ENCODE measurements around the gene DUSP19. TPM values are rescaled to one million over a fixed set of nuclear protein-coding genes. Genes with fewer than 3 reads are reported as not detected.

DUSP19 gene
- total and polyA plus RNA-seq, 2 of the 13 experiments (the other 11 are each of a cell fraction or from before 2014, with no cell fraction given): 1.3 to 1.9 TPM

DNA sequence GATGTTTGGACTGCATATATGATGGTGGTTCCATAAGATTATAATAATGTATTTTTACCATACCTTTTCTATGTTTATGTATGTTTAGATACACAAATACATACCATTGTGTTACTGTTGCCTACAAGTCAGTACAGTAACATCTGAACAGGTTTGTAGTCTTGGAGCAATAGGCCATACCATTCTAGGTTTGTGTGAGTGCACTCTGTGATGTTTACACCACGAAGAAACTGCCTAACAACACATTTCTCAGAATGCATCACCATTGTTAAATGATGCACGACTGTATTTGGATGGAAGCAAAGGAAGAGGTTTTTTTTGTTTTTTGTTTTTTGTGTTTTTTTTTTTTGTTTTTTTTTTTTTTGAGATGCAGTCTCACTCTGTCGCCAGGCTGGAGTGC lies 9.5 kb downstream of the DUSP19 start:
- no peak overlapping the region for H3K27ac ChIP-seq (ENCODE audit: extremely low read length, insufficient read depth, low read length)
- H3K4me1 ChIP-seq (ENCODE audit: insufficient read depth, low read length): peaks cover 18% of the 10 kb centered on the region
- no peaks in the 10 kb centered on the region for H3K36me3 ChIP-seq (replicated peaks in 1 of 2; ENCODE audit: control insufficient read depth in 1 of 2, insufficient read depth in 2 of 2, low read length in 2 of 2)
- H3K4me3 ChIP-seq (replicated peaks in 1 of 3; ENCODE audit: insufficient read depth in 1 of 3, low read depth in 2 of 3, low read length in 3 of 3): no peak overlapping the region
- TF ChIP-seq ZNF768 (CRISPR knock-in tag; IDR thresholded peaks at IDR 0.05) (no peak), CCDC6 (CRISPR knock-in tag; IDR thresholded peaks at IDR 0.05) (no peak)
- WGBS (ENCODE audit: low lambda C conversion rate): 47% methylated on average over 3 of the region's 3 CpGs
- H3K4me2 ChIP-seq (ENCODE audit: low read depth, low read length): no peak overlapping the region
- H3K27me3 ChIP-seq (ENCODE audit: control insufficient read depth in 1 of 2, insufficient read depth in 2 of 2, low read length in 2 of 2): no peaks in the 10 kb centered on the region
- H4K20me1 ChIP-seq (ENCODE audit: insufficient read depth, low read length): no peaks in the 10 kb centered on the region
- H2AFZ ChIP-seq (ENCODE audit: low read length): no peak overlapping the region
- BruUV-seq (replicated peaks): no TSS peak
- no peaks in the 10 kb centered on the region for H3K79me2 ChIP-seq (ENCODE audit: insufficient read depth, low read length)
- ChIA-PET CTCF (ENCODE audit: low intra/inter-chr PET ratio, low total read pairs) (no interaction called here), POLR2A (no interaction called here)
- in situ Hi-C loops (cut with HindIII; ENCODE audit: extremely low pct_ligation_motif_present, low pct_unique_long_range_greater_than_20kb): no loop called here
- ATAC-seq: no peak
- H3K9me3 ChIP-seq (ENCODE audit: low read length): no peaks in the 10 kb centered on the region
- FAIRE-seq: no peak
- intact Hi-C loops (cut with micrococcal nuclease; ENCODE audit: unreplicated experiment): no loop called here
- DNase-seq (ENCODE audit: low spot score): no peak
- no peak overlapping the region for H3K9ac ChIP-seq (ENCODE audit: insufficient read depth, low read depth, low read length)

DNA sequence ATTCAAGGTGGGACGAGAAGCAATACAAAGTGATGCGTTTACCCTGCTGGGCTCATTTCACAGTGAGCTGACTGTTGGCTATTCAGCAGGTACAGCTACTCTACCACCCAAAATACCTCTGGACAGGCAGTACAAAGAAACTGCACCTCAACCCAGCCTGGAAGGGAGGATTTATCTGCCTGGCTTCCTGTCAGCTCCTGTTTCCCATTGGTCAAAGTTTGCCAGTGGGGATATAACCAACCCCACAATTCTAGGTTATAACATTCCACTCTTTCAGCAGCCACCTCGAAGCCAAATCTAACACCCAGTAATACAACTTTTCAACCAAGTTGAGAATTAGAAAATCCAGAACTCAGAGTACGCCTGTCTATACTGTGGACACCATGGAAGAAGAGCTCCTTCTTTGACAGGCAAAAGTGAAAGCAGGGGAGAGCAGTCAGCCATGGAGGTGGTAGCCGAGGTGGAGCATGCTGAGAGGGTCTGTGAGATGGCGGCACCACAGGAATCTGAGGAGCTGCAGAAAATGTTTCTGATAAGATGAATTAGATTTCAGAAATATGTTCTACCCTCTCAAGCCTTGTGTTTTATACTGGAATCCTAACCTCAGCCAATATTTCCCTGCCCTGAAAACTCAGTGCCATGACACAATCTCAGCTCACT lies 10.8 kb downstream of the DUSP19 start:
- H3K27ac ChIP-seq (ENCODE audit: extremely low read length, insufficient read depth, low read length): no peak overlapping the region
- POLR2A ChIA-PET: interaction anchor here (1.6 kb wide), 1 partner anchor 11 kb away, joined by 6 read pairs; the partner anchor contains the start of gene DUSP19

More for the DNA sequence above, 10.8 kb downstream of the DUSP19 start:
- no peak for FAIRE-seq
- Histone ChIP-seq H4K20me1 (ENCODE audit: insufficient read depth, low read length) (no peaks in the 10 kb centered on the region), H3K9me3 (ENCODE audit: low read length) (no peaks in the 10 kb centered on the region), H3K79me2 (ENCODE audit: insufficient read depth, low read length) (no peaks in the 10 kb centered on the region), H3K9ac (ENCODE audit: insufficient read depth, low read depth, low read length) (peak overlapping the region; percentile 0; the same call in 1 of the 2 replicates), H3K27me3 (ENCODE audit: control insufficient read depth in 1 of 2, insufficient read depth in 2 of 2, low read length in 2 of 2) (no peaks in the 10 kb centered on the region), H2AFZ (ENCODE audit: low read length) (peak overlapping the region; percentile 78), H3K4me3 (replicated peaks in 1 of 3; ENCODE audit: insufficient read depth in 1 of 3, low read depth in 2 of 3, low read length in 3 of 3) (peak overlapping the region in 2 of 3 experiments; percentile 2 to 17; a peak in 2 of 6 replicates), H3K36me3 (replicated peaks in 1 of 2; ENCODE audit: control insufficient read depth in 1 of 2, insufficient read depth in 2 of 2, low read length in 2 of 2) (no peaks in the 10 kb centered on the region), H3K4me2 (ENCODE audit: low read depth, low read length) (peak overlapping the region; percentile 48), H3K4me1 (ENCODE audit: insufficient read depth, low read length) (peaks cover 18% of the 10 kb centered on the region)
- intact Hi-C loops (cut with micrococcal nuclease; ENCODE audit: unreplicated experiment) (no loop called here), in situ Hi-C loops (cut with HindIII; ENCODE audit: extremely low pct_ligation_motif_present, low pct_unique_long_range_greater_than_20kb) (no loop called here)
- no peak for DNase-seq (ENCODE audit: low spot score)
- TF ChIP-seq ZFP90 (CRISPR knock-in tag; IDR thresholded peaks at IDR 0.05; ENCODE audit: borderline replicate concordance): no peak
- TF ChIP-seq ZNF468 (CRISPR knock-in tag; IDR thresholded peaks at IDR 0.05): no peak
- no peak for TF ChIP-seq FIP1L1 (IDR thresholded peaks at IDR 0.05; ENCODE audit: borderline replicate concordance, insufficient read depth, low read depth, low read length)
- TF ChIP-seq, protein P1, sequence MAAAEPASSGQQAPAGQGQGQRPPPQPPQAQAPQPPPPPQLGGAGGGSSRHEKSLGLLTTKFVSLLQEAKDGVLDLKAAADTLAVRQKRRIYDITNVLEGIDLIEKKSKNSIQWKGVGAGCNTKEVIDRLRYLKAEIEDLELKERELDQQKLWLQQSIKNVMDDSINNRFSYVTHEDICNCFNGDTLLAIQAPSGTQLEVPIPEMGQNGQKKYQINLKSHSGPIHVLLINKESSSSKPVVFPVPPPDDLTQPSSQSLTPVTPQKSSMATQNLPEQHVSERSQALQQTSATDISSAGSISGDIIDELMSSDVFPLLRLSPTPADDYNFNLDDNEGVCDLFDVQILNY (CRISPR knock-in tag; conservative IDR thresholded peaks at IDR 0.05): no peak
- TF ChIP-seq HNF4G (IDR thresholded peaks at IDR 0.05; ENCODE audit: borderline replicate concordance, low read depth, low read length): no peak
- TF ChIP-seq HNF4G (CRISPR knock-in tag; IDR thresholded peaks at IDR 0.05; ENCODE audit: borderline replicate concordance, low read depth): no peak
- TF ChIP-seq TBX2 (CRISPR knock-in tag; IDR thresholded peaks at IDR 0.05; ENCODE audit: borderline replicate concordance): no peak
- TF ChIP-seq ZNF850 (CRISPR knock-in tag; conservative IDR thresholded peaks at IDR 0.05): no peak
- TF ChIP-seq REXO4 (CRISPR knock-in tag; IDR thresholded peaks at IDR 0.05; ENCODE audit: borderline replicate concordance): no peak
- no peak for TF ChIP-seq ZNF431 (CRISPR knock-in tag; IDR thresholded peaks at IDR 0.05; ENCODE audit: borderline replicate concordance, low read depth)
- no peak for TF ChIP-seq TAF1 (CRISPR knock-in tag; IDR thresholded peaks at IDR 0.05)
- TF ChIP-seq CAMTA2 (CRISPR knock-in tag; IDR thresholded peaks at IDR 0.05; ENCODE audit: borderline replicate concordance): no peak
- ATAC-seq: 0 out of 3 replicates have a peak, but pooled peaks have one; percentile 27
- 75% methylated on average over 6 of the region's 6 CpGs for WGBS (ENCODE audit: low lambda C conversion rate)
- BruUV-seq (replicated peaks): no TSS peak
- CTCF ChIA-PET (ENCODE audit: low intra/inter-chr PET ratio, low total read pairs): no interaction called here
